GM21737 (cell line): ENCODE results near the gene BRF1.
"Not testable (repeated sequence)": the region's sequence is repeated elsewhere in the genome, so short reads cannot be mapped to it uniquely, and the experiment has no call there.

ENCODE experiments used
- ATAC-seq: cut with Tn5 transposase; IDR thresholded peaks from one replicate; pipeline ENCODE4 v1.9.1; 2021; ENCODE audit warnings: mild to moderate bottlenecking, moderate library complexity; ENCODE audit not compliant: unreplicated experiment

BRF1 gene

GRCh38 chr14:105333020-105333490 is 32.3 kb upstream of the BRF1 start:
- ATAC-seq = no peak

GRCh38 chr14:105332350-105332874 is 31.6 kb upstream of the BRF1 start:
- ATAC-seq = no peak

- no peak for ATAC-seq
These were observed 31.0 kb upstream of the BRF1 start for GRCh38 chr14:105331575-105332349.

- ATAC-seq = no peak
These were observed 29.7 kb upstream of the BRF1 start for GRCh38 chr14:105330491-105330895.

GRCh38 chr14:105329411-105330150 is 28.8 kb upstream of the BRF1 start:
- no peak for ATAC-seq

- no peak for ATAC-seq
These were observed 28.0 kb upstream of the BRF1 start for GRCh38 chr14:105328678-105329390.

- ATAC-seq = no peak
These were observed 27.4 kb upstream of the BRF1 start for GRCh38 chr14:105328070-105328677.

GRCh38 chr14:105327695-105328045 is 26.9 kb upstream of the BRF1 start:
- ATAC-seq = not testable (repeated sequence)

- ATAC-seq = no peak
These were observed 26.3 kb upstream of the BRF1 start for GRCh38 chr14:105326891-105327694.

- ATAC-seq = no peak
These were observed 25.7 kb upstream of the BRF1 start for GRCh38 chr14:105326568-105326867.

GRCh38 chr14:105325716-105326567 is 25.1 kb upstream of the BRF1 start:
- ATAC-seq = no peak

- ATAC-seq = no peak
These were observed 24.5 kb upstream of the BRF1 start for GRCh38 chr14:105325303-105325702.

GRCh38 chr14:105324871-105325270 is 24.1 kb upstream of the BRF1 start:
- ATAC-seq = no peak

- no peak for ATAC-seq
These were observed 23.4 kb upstream of the BRF1 start for GRCh38 chr14:105324080-105324778.

GRCh38 chr14:105323663-105324062 is 22.9 kb upstream of the BRF1 start:
- ATAC-seq = no peak

GRCh38 chr14:105322791-105323556 is 22.2 kb upstream of the BRF1 start:
- ATAC-seq = no peak

GRCh38 chr14:105317546-105317945 is 16.7 kb upstream of the BRF1 start:
- ATAC-seq = no peak

- ATAC-seq = no peak
These were observed 16.2 kb upstream of the BRF1 start for GRCh38 chr14:105316968-105317510.
